ENCODE measurements around the gene C22orf23. TPM values are rescaled to one million over a fixed set of nuclear protein-coding genes. Genes with fewer than 3 reads are reported as not detected.

Gene C22orf23
- total and polyA plus RNA-seq, 9 of the 15 experiments (the other 6 are each of a cell fraction or from before 2014, with no cell fraction given), result 0.25 to 1.0 (median 0.53) TPM

- TF ChIP-seq PBX2 (CRISPR knock-in tag; IDR thresholded peaks at IDR 0.05; ENCODE audit: low read depth) (no peak), PBX2 (tag; conservative IDR thresholded peaks at IDR 0.05; ENCODE audit: low read depth) (no peak), ELF1 (tag; IDR thresholded peaks at IDR 0.05) (peak; percentile 37; the same call in 1 of the 2 replicates), ZNF639 (CRISPR knock-in tag; conservative IDR thresholded peaks at IDR 0.05 in 1 of 2, IDR thresholded peaks at IDR 0.05 in 1 of 2) (peak in 1 of 2 experiments; percentile 61; a peak in 1 of 4 replicates), ZFX (CRISPR knock-in tag; IDR thresholded peaks at IDR 0.05) (no peak; the same call in 1 of the 2 replicates), KLF10 (CRISPR knock-in tag; IDR thresholded peaks at IDR 0.05) (no peak)
These were observed 46.9 kb downstream of the C22orf23 start (continued) for GRCh38 chr22:37906364-37907008.

Data from K562 (cell line).